Measurements from ENCODE around the gene MRPL22. TPM values are rescaled to one million over a fixed set of nuclear protein-coding genes. Genes with fewer than 3 reads are reported as not detected.
"Not testable (repeated sequence)": the region's sequence is repeated elsewhere in the genome, so short reads cannot be mapped to it uniquely, and the experiment has no call there.

MRPL22 gene
- total RNA-seq, 1 experiment from 2014 or later = 27.2 TPM

GRCh38 chr5:154901913-154902312 is 39.0 kb upstream of the MRPL22 start:
- H4K20me1 ChIP-seq (ENCODE audit: low read length) = no peaks in the 10 kb centered on the region
- intact Hi-C loops (cut with micrococcal nuclease) = no loop called here
- ATAC-seq = no peak
- H3K79me2 ChIP-seq (ENCODE audit: low read length) = no peaks in the 10 kb centered on the region
- no peak overlapping the region for H3K27ac ChIP-seq (ENCODE audit: low read length)
- H3K4me1 ChIP-seq (ENCODE audit: insufficient read depth, low read length) = no peaks in the 10 kb centered on the region
- DNase-seq = no peak
- no peaks in the 10 kb centered on the region for H3K9me2 ChIP-seq (replicated peaks; ENCODE audit: low read length)
- no peaks in the 10 kb centered on the region for H3K27me3 ChIP-seq (ENCODE audit: low read length)
- H3K9ac ChIP-seq (ENCODE audit: low read length) = no peak overlapping the region
- H3K4me3 ChIP-seq (ENCODE audit: low read length) = no peak overlapping the region
- no peak overlapping the region for H3K4me2 ChIP-seq (ENCODE audit: low read length)
- H3K36me3 ChIP-seq (ENCODE audit: low read depth, low read length) = peaks cover 44% of the 10 kb centered on the region
- H2AFZ ChIP-seq (ENCODE audit: low read length) = no peak overlapping the region
- ChIA-PET CTCF (no interaction called here), POLR2A (ENCODE audit: unreplicated experiment) (no interaction called here)
- H3F3A ChIP-seq (ENCODE audit: low read length, unreplicated experiment) = no peaks in the 10 kb centered on the region
- BruUV-seq (replicated peaks) = no TSS peak
- no peaks in the 10 kb centered on the region for H3K9me3 ChIP-seq (ENCODE audit: low read length)
- TF ChIP-seq CTCF (conservative IDR thresholded peaks at IDR 0.05; ENCODE audit: low read depth, low read length) (no peak), EZH2phosphoT487 (IDR thresholded peaks at IDR 0.05; ENCODE audit: borderline replicate concordance, low read length) (no peak), EZH2 (IDR thresholded peaks at IDR 0.05; ENCODE audit: low read length, unreplicated experiment) (no peak)

GRCh38 chr5:154905601-154906000 is 35.3 kb upstream of the MRPL22 start:
- H3K27ac ChIP-seq (ENCODE audit: low read length); H3K4me1 ChIP-seq (ENCODE audit: insufficient read depth, low read length); POLR2A ChIA-PET (ENCODE audit: unreplicated experiment); intact Hi-C loops (cut with micrococcal nuclease); ATAC-seq; DNase-seq; H4K20me1 ChIP-seq (ENCODE audit: low read length); H3K9me2 ChIP-seq (replicated peaks; ENCODE audit: low read length); H3K27me3 ChIP-seq (ENCODE audit: low read length); BruUV-seq (replicated peaks); H3K4me2 ChIP-seq (ENCODE audit: low read length); CTCF ChIA-PET; H3F3A ChIP-seq (ENCODE audit: low read length, unreplicated experiment); H2AFZ ChIP-seq (ENCODE audit: low read length); H3K79me2 ChIP-seq (ENCODE audit: low read length); H3K9me3 ChIP-seq (ENCODE audit: low read length); H3K9ac ChIP-seq (ENCODE audit: low read length); H3K4me3 ChIP-seq (ENCODE audit: low read length): not testable (repeated sequence)
- peaks cover 27% of the 10 kb centered on the region; the same call in 1 of the 2 replicates for H3K36me3 ChIP-seq (ENCODE audit: low read depth, low read length)

- intact Hi-C loops (cut with micrococcal nuclease) = no loop called here
- no peak overlapping the region for H2AFZ ChIP-seq (ENCODE audit: low read length)
- no peaks in the 10 kb centered on the region for H3K27me3 ChIP-seq (ENCODE audit: low read length)
- BruUV-seq (replicated peaks) = no TSS peak
- H3K4me1 ChIP-seq (ENCODE audit: insufficient read depth, low read length) = no peaks in the 10 kb centered on the region
- H3K9ac ChIP-seq (ENCODE audit: low read length) = no peak overlapping the region
- DNase-seq (peak; percentile 12), ATAC-seq (no peak)
- ChIA-PET POLR2A (ENCODE audit: unreplicated experiment) (no interaction called here), CTCF (no interaction called here)
- H3K9me2 ChIP-seq (replicated peaks; ENCODE audit: low read length) = no peaks in the 10 kb centered on the region
- H4K20me1 ChIP-seq (ENCODE audit: low read length) = no peaks in the 10 kb centered on the region
- no peak overlapping the region for H3K4me2 ChIP-seq (ENCODE audit: low read length)
- no peak overlapping the region for H3K27ac ChIP-seq (ENCODE audit: low read length)
- TF ChIP-seq CTCF (conservative IDR thresholded peaks at IDR 0.05; ENCODE audit: low read depth, low read length) = no peak
- no peak for TF ChIP-seq EZH2phosphoT487 (IDR thresholded peaks at IDR 0.05; ENCODE audit: borderline replicate concordance, low read length)
- TF ChIP-seq EZH2 (IDR thresholded peaks at IDR 0.05; ENCODE audit: low read length, unreplicated experiment) = no peak
- H3K4me3 ChIP-seq (ENCODE audit: low read length) = no peak overlapping the region
- H3K9me3 ChIP-seq (ENCODE audit: low read length) = no peaks in the 10 kb centered on the region
- H3K36me3 ChIP-seq (ENCODE audit: low read depth, low read length) = peaks cover 26% of the 10 kb centered on the region
- H3K79me2 ChIP-seq (ENCODE audit: low read length) = no peaks in the 10 kb centered on the region
- no peaks in the 10 kb centered on the region for H3F3A ChIP-seq (ENCODE audit: low read length, unreplicated experiment)
Measured at GRCh38 chr5:154916874-154917273, 24.0 kb upstream of the MRPL22 start.

Measured in PC-3 (cell line).